MM.1S (cell line): Measurements from ENCODE around the gene KLHL8.
"Not testable (repeated sequence)": the region's sequence is repeated elsewhere in the genome, so short reads cannot be mapped to it uniquely, and the experiment has no call there.

Experiments used
- DNase-seq: peaks from one replicate; pipeline ENCODE4 v3.0.0-alpha.2; 2015
- H2AFZ ChIP-seq: fragments of 300-600 bp; sonication (generic); 2 replicates; pipeline ENCODE4 v1.6.0; 2016; ENCODE audit warnings: antibody characterized with exemption, low read length
- H3F3A ChIP-seq: fragments of 300-600 bp; sonication (generic); 2 replicates; pipeline ENCODE4 v1.6.1; 2016; ENCODE audit warnings: mild to moderate bottlenecking, antibody characterized with exemption, low read length, moderate library complexity, mixed read lengths; ENCODE audit not compliant: insufficient read depth
- H3K27ac ChIP-seq: fragments of 300-600 bp; sonication (generic); 2 replicates; pipeline ENCODE4 v1.5.1; 2016; ENCODE audit warnings: mild to moderate bottlenecking, low read length
- H3K27me3 ChIP-seq: fragments of 300-600 bp; sonication (generic); replicated peaks from 2 replicates; pipeline ENCODE4 v1.6.0; 2016; ENCODE audit warnings: low read length; ENCODE audit not compliant: insufficient read depth
- H3K36me3 ChIP-seq: fragments of 300-600 bp; sonication (generic); replicated peaks from 2 replicates; pipeline ENCODE4 v1.6.1; 2016; ENCODE audit warnings: mild to moderate bottlenecking, low read length, mixed read lengths; ENCODE audit not compliant: insufficient read depth
- H3K4me1 ChIP-seq: fragments of 300-600 bp; sonication (generic); 2 replicates; pipeline ENCODE4 v1.6.1; 2016; ENCODE audit warnings: low read length, mixed read lengths
- H3K4me2 ChIP-seq: fragments of 300-600 bp; sonication (generic); 2 replicates; pipeline ENCODE4 v1.6.0; 2016; ENCODE audit warnings: low read depth, low read length
- H3K4me3 ChIP-seq: fragments of 300-600 bp; sonication (generic); 2 replicates; pipeline ENCODE4 v1.5.1; 2016; ENCODE audit warnings: low read length, mixed read lengths
- H3K79me2 ChIP-seq: fragments of 300-600 bp; sonication (generic); 2 replicates; pipeline ENCODE4 v1.6.1; 2016; ENCODE audit warnings: mixed run types, low read length, mixed read lengths
- H3K9ac ChIP-seq: fragments of 300-600 bp; sonication (generic); 2 replicates; pipeline ENCODE4 v1.6.1; 2016; ENCODE audit warnings: low read length, mixed read lengths
- H3K9me2 ChIP-seq: fragments of 300-600 bp; sonication (generic); replicated peaks from 2 replicates; pipeline ENCODE4 v1.6.1; 2016; ENCODE audit warnings: mild to moderate bottlenecking, low read length, mixed read lengths; ENCODE audit not compliant: insufficient read depth
- H3K9me3 ChIP-seq: fragments of 300-600 bp; sonication (generic); replicated peaks from 2 replicates; pipeline ENCODE4 v1.6.1; 2016; ENCODE audit warnings: mild to moderate bottlenecking, low read length, mixed read lengths; ENCODE audit not compliant: insufficient read depth
- H4K20me1 ChIP-seq: fragments of 300-600 bp; sonication (generic); 2 replicates; pipeline ENCODE4 v1.6.1; 2016; ENCODE audit warnings: mild to moderate bottlenecking, low read length, moderate library complexity, mixed read lengths; ENCODE audit not compliant: insufficient read depth
- CTCF ChIP-seq: fragments of 300-600 bp; sonication (generic); IDR thresholded peaks from 2 replicates; pipeline ENCODE4 v1.5.1; 2016; ENCODE audit warnings: antibody characterized with exemption, low read length, mixed read lengths
- EZH2 ChIP-seq: fragments of 300-600 bp; sonication (generic); optimal IDR thresholded peaks from 2 replicates; pipeline ENCODE3; 2017; ENCODE audit warnings: low read depth, mild to moderate bottlenecking, antibody characterized with exemption, low read length, mixed read lengths
- EZH2phosphoT487 ChIP-seq: fragments of 300-600 bp; sonication (generic); IDR thresholded peaks from 2 replicates; pipeline ENCODE4 v1.6.1; 2018; ENCODE audit warnings: antibody characterized with exemption, low read length

Gene KLHL8

DNA sequence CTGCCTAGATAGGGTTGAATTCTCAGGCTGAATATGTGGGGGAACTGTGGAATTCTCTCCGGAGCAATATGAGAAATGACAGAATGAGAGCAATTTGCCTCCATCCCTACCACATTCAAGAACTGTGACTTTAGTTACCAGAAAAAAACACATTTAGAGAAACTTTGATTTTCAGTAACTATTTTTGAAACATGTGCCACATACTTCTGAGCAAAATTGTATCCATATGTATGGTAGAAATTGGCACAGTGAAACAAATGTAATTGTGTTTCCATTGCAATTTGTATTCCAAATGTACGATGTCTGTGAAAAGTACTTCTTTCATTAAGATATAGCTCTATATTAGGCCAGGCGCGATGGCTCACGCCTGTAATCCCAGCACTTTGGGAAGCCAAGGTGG, 5.5 kb upstream of the KLHL8 start:
- DNase-seq: no peak
- Histone ChIP-seq H2AFZ (no peak overlapping the region), H3K4me1 (no peaks in the 10 kb centered on the region), H3K27me3 (no peaks in the 10 kb centered on the region), H3K9me2 (no peaks in the 10 kb centered on the region), H3K4me2 (no peak overlapping the region), H3K79me2 (no peaks in the 10 kb centered on the region), H3K9ac (no peak overlapping the region), H3K27ac (no peak overlapping the region), H4K20me1 (no peaks in the 10 kb centered on the region), H3K9me3 (no peaks in the 10 kb centered on the region), H3K36me3 (no peaks in the 10 kb centered on the region), H3K4me3 (no peak overlapping the region), H3F3A (no peaks in the 10 kb centered on the region)
- TF ChIP-seq CTCF (no peak), EZH2phosphoT487 (no peak), EZH2 (no peak)

DNA sequence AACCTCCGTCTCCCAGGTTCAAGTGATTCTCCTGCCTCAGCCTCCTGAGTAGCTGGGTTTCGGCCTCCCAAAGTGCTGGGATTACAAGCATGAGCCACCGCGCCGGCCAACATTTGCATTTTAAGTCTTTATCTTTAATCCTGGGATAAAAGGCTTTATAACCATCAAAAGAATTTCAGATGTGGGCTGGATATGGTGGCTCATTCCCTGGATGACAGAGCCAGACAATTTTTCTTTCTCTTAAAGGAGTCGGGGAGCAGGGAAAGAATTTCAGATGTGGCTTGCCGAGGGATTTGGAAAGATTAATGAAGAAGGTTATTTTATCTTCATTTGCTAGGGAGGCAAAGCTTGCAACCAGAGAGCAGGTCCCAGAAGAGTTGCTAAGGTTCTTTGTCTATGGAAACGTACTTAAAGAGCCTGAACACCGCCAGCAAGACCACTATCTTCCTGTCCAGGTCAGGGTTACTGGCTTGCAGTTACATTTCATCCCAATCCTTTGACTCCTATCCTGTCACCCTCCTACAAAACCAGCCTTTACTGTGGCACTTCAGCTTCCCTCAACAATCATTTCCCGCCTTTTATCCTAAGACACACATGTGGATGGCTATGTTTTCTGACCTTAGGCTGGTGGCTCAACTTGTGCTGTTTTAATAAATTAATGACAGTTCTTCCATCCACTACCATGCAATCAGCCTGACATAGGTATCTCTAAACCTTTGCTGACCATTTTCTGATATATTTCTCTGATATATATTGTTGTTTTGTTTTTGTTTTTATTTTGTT, 3.9 kb upstream of the KLHL8 start:
- Histone ChIP-seq H2AFZ (no peak overlapping the region), H3K4me1 (0 out of 2 replicates have a peak, but pooled peaks cover under 1% of the 10 kb centered on the region), H3K9ac (no peak overlapping the region), H3K4me3 (no peak overlapping the region), H3K36me3 (no peaks in the 10 kb centered on the region), H3K27me3 (no peaks in the 10 kb centered on the region), H3K79me2 (peaks cover 3% of the 10 kb centered on the region), H3K9me3 (no peaks in the 10 kb centered on the region), H4K20me1 (no peaks in the 10 kb centered on the region), H3K9me2 (no peaks in the 10 kb centered on the region), H3F3A (peaks cover 8% of the 10 kb centered on the region; the same call in 1 of the 2 replicates), H3K4me2 (no peak overlapping the region), H3K27ac (no peak overlapping the region)
- no peak for TF ChIP-seq CTCF
- DNase-seq: no peak

GRCh38 chr4:87219632-87220093, 755 bp downstream of the KLHL8 start:
- H3K9me3 ChIP-seq: no peaks in the 10 kb centered on the region
- H3K9ac ChIP-seq: peak overlapping the region; percentile 86
- no peaks in the 10 kb centered on the region for H3K27me3 ChIP-seq
- DNase-seq: peak; percentile 69
- peaks cover 6% of the 10 kb centered on the region; the same call in 1 of the 2 replicates for H3K4me1 ChIP-seq
- peak overlapping the region; percentile 91 for H2AFZ ChIP-seq
- no peaks in the 10 kb centered on the region for H3K9me2 ChIP-seq
- peak overlapping the region; percentile 98 for H3K4me2 ChIP-seq
- peak overlapping the region; percentile 93 for H3K4me3 ChIP-seq
- TF ChIP-seq CTCF (peak; percentile 38), EZH2phosphoT487 (no peak)
- H4K20me1 ChIP-seq: no peaks in the 10 kb centered on the region; the same call in 1 of the 2 replicates
- peak overlapping the region; percentile 83 for H3K27ac ChIP-seq
- peaks cover 50% of the 10 kb centered on the region for H3K79me2 ChIP-seq
- peaks cover 11% of the 10 kb centered on the region; the same call in 1 of the 2 replicates for H3F3A ChIP-seq
- H3K36me3 ChIP-seq: no peaks in the 10 kb centered on the region

GRCh38 chr4:87217235-87217763, 3.1 kb downstream of the KLHL8 start:
- not testable (repeated sequence) for H2AFZ ChIP-seq, DNase-seq, H3K4me3 ChIP-seq, H3K27ac ChIP-seq, H4K20me1 ChIP-seq, H3K27me3 ChIP-seq, H3K9ac ChIP-seq, H3K9me3 ChIP-seq, H3K36me3 ChIP-seq, H3K4me1 ChIP-seq, H3K9me2 ChIP-seq, H3K4me2 ChIP-seq
- H3K79me2 ChIP-seq: peaks cover 69% of the 10 kb centered on the region
- peaks cover 11% of the 10 kb centered on the region; the same call in 1 of the 2 replicates for H3F3A ChIP-seq
